Measurements from ENCODE around the gene PPP1R13B. TPM values are rescaled to one million over a fixed set of nuclear protein-coding genes. Genes with fewer than 3 reads are reported as not detected.

Gene PPP1R13B
- total and polyA plus RNA-seq, 12 donors, result 9.6 to 42.4 (median 22.6) TPM

DNA sequence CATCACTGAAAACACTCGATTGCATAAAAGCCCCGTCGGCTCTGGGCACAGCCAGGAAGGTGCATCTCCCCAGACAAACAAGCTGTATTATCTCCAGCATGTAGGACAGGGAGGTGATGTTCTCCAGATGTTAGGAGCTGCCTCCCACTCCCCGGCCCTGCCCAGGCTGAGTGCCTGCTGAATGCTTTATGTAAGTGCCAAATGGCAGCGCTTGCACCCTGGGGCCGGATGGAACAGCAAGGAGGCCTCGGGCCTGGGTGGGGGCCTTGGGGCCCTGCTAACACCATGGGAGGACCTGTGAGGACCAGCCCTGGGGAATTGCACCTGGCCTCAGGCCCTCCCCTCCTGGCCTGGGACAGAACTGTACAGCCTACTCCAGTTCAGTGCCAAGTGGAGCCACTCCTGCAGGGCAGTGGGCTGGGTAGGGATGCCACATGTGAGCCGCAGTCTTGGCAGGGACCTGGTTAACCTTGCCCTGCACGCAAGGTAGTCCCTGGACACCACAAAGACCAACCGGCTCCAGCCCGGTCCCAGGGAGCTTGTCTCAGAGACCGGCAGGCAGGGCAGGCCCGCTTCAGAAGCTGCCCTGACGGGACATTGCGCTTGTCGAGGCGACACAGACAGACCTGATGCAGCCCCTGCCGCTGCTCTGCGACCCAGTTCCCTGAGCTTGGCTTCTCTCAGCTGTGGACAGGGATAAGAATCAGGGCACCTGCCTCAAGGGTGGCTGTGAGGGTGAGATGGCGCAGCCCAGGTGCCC lies 35.3 kb upstream of the PPP1R13B start:
- Histone ChIP-seq H3K4me3 (no peak overlapping the region), H3K27ac (peak overlapping the region in 1 of 5 donors; percentile 89), H3K27me3 (no peaks in the 10 kb centered on the region), H3K9me3 (replicated peaks in 1 of 3) (no peaks in the 10 kb centered on the region), H3K4me1 (replicated peaks in 1 of 2) (peaks cover 26 to 35% of the 10 kb centered on the region in 2 donors), H3K36me3 (replicated peaks in 1 of 2) (no peaks in the 10 kb centered on the region)
- intact Hi-C loops (cut with DNase I), result no loop called here
- no peak for DNase-seq
- TF ChIP-seq, protein P1, sequence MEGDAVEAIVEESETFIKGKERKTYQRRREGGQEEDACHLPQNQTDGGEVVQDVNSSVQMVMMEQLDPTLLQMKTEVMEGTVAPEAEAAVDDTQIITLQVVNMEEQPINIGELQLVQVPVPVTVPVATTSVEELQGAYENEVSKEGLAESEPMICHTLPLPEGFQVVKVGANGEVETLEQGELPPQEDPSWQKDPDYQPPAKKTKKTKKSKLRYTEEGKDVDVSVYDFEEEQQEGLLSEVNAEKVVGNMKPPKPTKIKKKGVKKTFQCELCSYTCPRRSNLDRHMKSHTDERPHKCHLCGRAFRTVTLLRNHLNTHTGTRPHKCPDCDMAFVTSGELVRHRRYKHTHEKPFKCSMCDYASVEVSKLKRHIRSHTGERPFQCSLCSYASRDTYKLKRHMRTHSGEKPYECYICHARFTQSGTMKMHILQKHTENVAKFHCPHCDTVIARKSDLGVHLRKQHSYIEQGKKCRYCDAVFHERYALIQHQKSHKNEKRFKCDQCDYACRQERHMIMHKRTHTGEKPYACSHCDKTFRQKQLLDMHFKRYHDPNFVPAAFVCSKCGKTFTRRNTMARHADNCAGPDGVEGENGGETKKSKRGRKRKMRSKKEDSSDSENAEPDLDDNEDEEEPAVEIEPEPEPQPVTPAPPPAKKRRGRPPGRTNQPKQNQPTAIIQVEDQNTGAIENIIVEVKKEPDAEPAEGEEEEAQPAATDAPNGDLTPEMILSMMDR (IDR thresholded peaks at IDR 0.05), result no peak
- no peak for TF ChIP-seq POLR2A (IDR thresholded peaks at IDR 0.05)
- WGBS, 4 donors, result 86 to 92% (median 87%) methylated on average over 9 to 20 of the region's 20 CpGs

DNA sequence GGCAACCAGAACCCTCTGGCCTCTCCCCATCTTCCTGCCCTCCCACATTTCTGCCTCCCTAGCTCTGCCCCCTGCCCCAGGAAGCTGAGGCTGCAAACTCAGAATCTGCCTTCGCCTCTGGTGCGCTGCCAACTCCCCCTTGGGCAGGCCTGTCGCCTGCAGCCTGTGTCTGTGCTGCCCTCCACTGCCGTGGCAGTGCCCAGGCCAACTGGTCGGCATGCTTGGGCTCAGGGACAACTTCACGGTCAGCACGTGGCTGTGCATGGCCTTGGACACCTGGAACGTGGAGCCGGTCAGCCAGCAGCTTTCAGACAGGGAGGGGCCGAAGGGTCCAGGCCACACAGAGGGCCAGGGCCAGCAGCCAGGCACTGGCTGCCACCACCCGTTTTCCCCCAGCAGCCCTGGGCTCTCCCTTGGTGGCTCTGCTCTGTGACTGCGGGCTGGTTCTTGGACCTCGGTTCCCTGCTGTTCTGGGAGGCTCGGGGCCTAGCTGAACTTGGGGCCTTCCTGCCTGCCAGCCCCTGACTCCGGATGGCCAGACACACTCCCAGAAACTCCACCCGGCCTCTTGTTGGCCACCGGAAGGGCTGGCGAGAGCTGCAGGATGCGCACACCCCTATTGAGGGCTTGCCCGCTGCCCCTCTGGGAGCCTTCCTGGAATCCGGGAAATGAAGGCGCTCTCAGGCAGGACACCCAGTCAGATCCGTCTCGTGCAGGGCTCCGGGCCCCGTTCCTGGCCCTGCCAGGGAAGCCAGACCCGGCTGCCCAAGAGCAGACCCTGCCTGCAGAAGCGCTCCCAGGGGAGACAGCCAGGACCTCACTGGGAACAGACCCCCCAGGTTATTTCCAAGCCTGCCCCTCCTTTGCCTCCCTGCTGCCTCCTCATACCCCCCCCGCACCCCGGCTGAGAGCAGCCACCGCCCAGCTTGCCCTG lies 34.2 kb upstream of the PPP1R13B start:
- 55 to 73% (median 64%) methylated on average over 8 to 31 of the region's 31 CpGs for WGBS, 4 donors
- H3K36me3 ChIP-seq (replicated peaks in 1 of 2), result no peaks in the 10 kb centered on the region
- no peaks in the 10 kb centered on the region for H3K9me3 ChIP-seq (replicated peaks in 1 of 3)
- no peak overlapping the region for H3K4me3 ChIP-seq
- TF ChIP-seq POLR2A (IDR thresholded peaks at IDR 0.05), result no peak
- TF ChIP-seq, protein P1 (IDR thresholded peaks at IDR 0.05), result peak in 1 of 6 experiments; percentile 9
- H3K27ac ChIP-seq, result peak overlapping the region in 4 of 5 donors; percentile 61 to 89 (median 80)
- H3K27me3 ChIP-seq, result no peaks in the 10 kb centered on the region
- intact Hi-C loops (cut with DNase I), result no loop called here
- H3K4me1 ChIP-seq (replicated peaks in 1 of 2), result peaks cover 26 to 35% of the 10 kb centered on the region in 2 donors
- DNase-seq, result peak; percentile 43 to 72 (median 59)

DNA sequence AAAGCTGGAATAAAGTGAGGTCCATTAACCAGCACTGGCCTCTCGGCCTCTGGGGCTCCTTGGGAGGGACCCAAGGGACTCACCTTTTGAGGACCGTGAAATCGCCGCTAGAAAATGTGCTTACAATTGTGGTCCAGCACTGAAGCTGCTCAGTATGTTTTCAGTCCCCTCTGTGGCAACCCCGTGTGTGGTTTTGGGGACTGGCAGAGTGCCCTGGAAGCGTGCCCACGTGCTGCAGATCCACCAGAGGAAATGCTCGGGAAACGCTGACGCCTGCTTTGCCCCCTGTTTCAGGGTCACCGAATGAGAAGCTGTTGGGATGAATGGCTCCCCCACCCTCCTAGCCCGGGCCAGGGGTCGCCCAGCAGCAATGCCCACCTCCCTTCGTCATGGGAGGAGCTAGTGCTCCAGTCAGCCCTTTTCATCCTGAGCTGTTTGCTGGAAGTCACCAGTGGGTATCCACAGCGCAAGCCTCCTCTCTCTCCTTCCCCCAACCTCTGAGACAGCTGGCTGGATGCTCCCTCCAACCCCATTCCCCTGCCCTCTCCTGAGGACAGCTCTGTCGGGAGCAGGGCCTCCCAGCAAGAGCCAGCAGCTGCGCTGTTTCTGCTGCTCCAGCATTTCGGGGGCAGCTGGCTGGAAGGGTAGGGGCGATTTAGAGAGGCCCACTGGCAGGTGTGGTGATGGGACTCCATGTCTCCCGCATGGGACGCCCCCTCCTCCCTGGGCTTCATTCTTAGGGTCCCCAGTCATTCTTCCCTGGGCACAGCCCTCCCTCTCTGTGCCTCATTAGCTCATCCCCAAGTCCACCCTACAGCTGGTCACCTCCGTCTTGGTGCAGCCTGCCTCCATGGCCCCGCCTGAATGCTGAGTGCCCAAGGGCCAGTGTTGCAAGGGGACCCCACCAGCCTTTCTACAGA lies 33.2 kb upstream of the PPP1R13B start:
- intact Hi-C loops (cut with DNase I), result no loop called here
- Histone ChIP-seq H3K27me3 (no peaks in the 10 kb centered on the region), H3K27ac (peak overlapping the region in 4 of 5 donors; percentile 61 to 89 (median 80)), H3K36me3 (replicated peaks in 1 of 2) (no peaks in the 10 kb centered on the region), H3K9me3 (replicated peaks in 1 of 3) (no peaks in the 10 kb centered on the region), H3K4me3 (peak overlapping the region in 1 of 4 donors; percentile 39), H3K4me1 (replicated peaks in 1 of 2) (peaks cover 26 to 35% of the 10 kb centered on the region in 2 donors)
- WGBS, 4 donors, result 17 to 27% (median 20%) methylated on average over 11 to 23 of the region's 23 CpGs
- peak; percentile 73 to 89 (median 87) for DNase-seq
- TF ChIP-seq, protein P1 (IDR thresholded peaks at IDR 0.05), result no peak
- TF ChIP-seq POLR2A (IDR thresholded peaks at IDR 0.05), result no peak

Measured in adrenal gland (tissue), 12 donors.